SK-MEL-5 (cell line): ENCODE results near the gene HSPG2. TPM values are rescaled to one million over a fixed set of nuclear protein-coding genes. Genes with fewer than 3 reads are reported as not detected.

Experiments
- DNase-seq: peaks from one replicate; pipeline ENCODE4 v3.0.0-alpha.2; 2016; ENCODE audit warnings: low read depth, low spot score
- in situ Hi-C: cut with HindIII; loops from 2 replicates; pipeline ENCODE4 v1.10.0; 2016; ENCODE audit warnings: low sequenced_read_pairs, high pct_unique_total_duplicates, low pct_unique_long_range_greater_than_20kb
- total RNA-seq: library from RNA; depleted of rRNA; stranded (reverse); fragments of >200 nt; shearing (Covaris generic); gene quantifications from 2 replicates; pipeline ENCODE4 v1.2.3, GENCODE V29; 2014

Gene HSPG2
- total RNA-seq, 1 experiment from 2014 or later, result 7.2 TPM

- in situ Hi-C loops, result no loop called here
- DNase-seq, result no peak
Measured at GRCh38 chr1:21866707-21867043, 70.4 kb downstream of the HSPG2 start.

- no peak for DNase-seq
- in situ Hi-C loops, result no loop called here
Measured at GRCh38 chr1:21865943-21866706, 71.0 kb downstream of the HSPG2 start.

GRCh38 chr1:21865609-21865942 is 71.5 kb downstream of the HSPG2 start:
- in situ Hi-C loops, result no loop called here
- DNase-seq, result no peak

DNA sequence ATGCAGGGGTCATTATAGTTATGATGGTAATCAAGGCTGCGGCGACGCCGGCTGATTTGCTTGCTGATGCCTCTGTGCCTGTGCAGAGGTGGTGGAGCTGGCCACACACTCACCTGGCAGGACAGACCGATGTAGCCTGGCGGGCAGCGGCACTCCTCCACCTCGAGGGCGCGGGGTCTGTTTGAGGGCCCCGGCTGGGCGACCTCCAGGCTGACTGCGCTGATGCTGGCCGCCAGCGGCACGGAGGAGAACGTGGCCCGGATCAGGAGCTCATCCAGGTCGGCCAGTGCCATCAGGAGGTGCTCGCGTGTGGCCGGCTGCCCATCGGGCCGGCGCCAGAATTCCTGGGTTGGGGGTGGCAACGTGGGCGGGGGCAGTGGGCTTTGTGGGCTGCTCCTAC is 72.4 kb downstream of the HSPG2 start:
- no peak for DNase-seq
- in situ Hi-C loops, result no loop called here

GRCh38 chr1:21863981-21864380 is 73.1 kb downstream of the HSPG2 start:
- in situ Hi-C loops, result no loop called here
- no peak for DNase-seq

DNA sequence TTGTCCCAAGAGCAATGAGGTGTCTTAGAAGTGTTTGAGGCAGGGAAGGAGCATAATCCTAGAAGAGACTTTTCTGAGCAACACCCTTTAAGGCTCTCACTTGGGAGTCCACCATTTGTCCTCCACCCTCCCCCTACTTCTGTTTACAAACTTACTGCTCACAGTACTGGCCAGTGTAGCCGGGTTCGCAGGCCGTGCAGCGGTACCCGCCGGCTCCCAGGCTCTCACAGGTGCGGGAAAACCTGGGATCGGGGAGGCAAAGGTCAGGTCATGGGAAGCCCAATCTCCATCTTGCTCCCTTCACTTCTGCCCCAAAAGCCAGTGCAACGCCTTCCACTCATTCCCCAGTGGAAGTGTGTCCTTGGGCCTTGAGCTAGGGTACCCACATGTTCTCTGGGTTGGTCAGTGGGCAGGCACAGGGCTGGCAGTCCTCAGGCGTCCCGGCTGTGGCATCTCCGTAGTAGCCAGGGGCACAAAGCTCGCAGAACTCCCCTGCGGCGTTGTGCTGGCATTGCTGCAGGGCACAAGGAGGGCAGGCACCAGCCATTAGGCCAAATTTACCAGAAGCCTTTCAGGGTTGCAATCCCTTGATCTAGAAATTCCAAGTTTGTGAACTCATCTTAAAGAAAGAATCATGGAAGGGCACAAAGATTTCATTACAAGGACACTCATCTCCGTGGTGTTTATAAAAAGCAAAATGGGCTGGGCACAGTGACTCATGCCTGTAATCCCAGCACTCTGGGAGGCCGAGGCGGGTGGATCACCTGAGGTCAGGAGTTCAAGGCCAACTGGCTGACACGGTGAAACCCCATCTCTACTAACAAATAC is 75.3 kb downstream of the HSPG2 start:
- in situ Hi-C loops, result no loop called here
- DNase-seq, result no peak

- in situ Hi-C loops, result no loop called here
- DNase-seq, result no peak
Measured at GRCh38 chr1:21860971-21861370, 76.1 kb downstream of the HSPG2 start.

DNA sequence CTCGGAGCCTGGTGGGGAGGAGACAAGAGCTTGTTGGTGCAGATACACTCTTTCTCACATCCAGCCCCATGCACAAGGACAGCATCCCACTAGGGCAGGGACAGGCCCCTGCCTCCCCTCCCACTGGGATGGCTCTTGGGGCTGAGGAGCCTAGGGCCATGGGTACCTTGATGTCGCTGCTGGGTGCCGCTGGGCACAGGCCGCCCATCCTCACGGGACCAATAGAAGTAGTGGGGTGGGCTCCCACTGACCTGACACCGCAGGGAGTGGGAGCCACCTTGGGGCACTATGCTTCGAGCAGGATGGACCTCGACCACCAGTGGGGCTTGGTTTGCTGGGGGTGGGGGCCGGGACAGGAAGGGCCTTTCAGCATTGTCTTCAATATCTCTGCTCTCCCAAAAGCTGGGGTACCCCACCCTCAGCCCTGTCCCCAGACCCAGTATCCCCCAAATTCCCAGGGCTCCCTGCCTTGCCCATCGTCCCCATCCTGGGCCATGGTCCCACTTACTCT is 77.4 kb downstream of the HSPG2 start:
- in situ Hi-C loops, result no loop called here
- no peak for DNase-seq

DNA sequence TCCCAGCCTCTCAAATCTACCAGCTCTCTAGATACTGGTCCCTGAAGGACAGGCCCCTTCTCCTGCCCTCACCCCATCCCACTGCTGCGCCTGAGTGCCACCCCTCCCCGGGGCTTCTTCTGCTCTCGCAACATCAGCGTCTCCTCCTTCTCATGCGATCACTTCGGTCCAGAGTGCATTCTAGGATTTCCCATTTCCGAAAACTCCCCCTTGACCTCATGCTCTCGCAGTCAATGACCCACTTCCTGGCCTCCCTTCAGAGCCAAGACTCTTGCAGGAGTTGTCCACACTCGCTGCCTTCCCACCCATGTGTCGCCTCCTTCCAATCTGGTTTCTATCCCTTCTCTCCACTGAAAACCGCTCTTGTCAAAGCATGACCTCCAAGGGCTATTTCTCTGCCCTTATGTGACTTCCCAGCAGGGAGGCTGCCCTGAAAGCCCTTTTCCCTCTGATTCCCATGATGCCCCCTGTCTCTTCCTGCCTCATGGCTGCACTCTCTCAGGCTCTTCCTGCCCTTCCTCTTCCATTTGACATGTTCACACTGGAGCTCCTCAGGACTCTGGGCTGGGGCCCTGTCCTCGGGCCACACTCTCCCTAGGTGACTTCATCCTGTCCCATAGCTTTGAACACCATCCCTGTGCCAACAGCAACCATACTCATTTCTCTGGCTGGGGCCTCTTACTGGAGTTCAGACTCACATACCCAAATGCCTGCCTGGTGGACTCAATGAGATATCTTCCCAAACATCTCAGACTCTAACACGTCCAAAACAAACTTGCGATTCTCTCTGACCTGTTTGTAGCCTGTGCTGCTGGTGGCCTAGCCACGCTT is 79.1 kb downstream of the HSPG2 start:
- in situ Hi-C loops, result no loop called here
- DNase-seq, result no peak

GRCh38 chr1:21857142-21857839 is 79.8 kb downstream of the HSPG2 start:
- no peak for DNase-seq

GRCh38 chr1:21855257-21856096 is 81.6 kb downstream of the HSPG2 start:
- no peak for DNase-seq
- in situ Hi-C loops, result no loop called here

More at GRCh38 chr1:21857142-21857839, 79.8 kb downstream of the HSPG2 start:
- in situ Hi-C loops, result no loop called here

GRCh38 chr1:21854751-21855131 is 82.4 kb downstream of the HSPG2 start:
- in situ Hi-C loops, result no loop called here

DNA sequence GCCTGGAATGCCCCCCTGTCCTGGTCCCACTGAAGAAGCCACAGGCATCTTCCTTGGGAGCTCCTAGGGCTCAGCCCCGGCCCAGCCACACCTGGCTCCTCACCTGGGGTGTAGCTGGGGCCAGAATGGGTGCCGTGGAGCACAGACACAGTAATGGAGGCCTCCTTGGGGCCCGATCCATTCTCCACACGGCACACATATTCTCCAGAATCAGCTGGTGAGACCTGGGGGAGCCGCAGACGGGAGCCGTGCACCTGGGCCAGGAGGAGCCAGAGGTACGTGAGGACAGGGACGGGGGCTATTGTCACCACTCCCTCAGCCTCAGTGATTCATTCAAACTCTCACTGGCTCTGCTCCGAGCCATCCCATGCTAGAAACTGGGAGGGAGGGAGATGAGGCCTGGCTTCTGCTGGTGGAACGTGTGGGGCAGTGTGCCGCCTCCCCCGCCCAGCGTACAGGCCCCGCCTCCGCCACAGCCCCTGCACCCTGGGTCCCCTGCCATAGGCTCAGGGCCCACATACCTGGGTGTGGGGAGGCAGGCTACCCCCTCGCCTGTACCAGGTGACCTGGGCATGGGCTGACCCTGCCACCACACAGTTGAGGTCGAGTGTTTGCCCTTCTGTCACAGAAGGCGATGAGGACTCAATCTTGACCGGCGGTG is 82.9 kb downstream of the HSPG2 start:
- in situ Hi-C loops, result no loop called here

More at GRCh38 chr1:21854751-21855131, 82.4 kb downstream of the HSPG2 start:
- DNase-seq, result no peak

GRCh38 chr1:21853131-21853427 is 84.0 kb downstream of the HSPG2 start:
- in situ Hi-C loops, result no loop called here
- DNase-seq, result no peak

More for the DNA sequence above, 82.9 kb downstream of the HSPG2 start:
- DNase-seq, result no peak

DNA sequence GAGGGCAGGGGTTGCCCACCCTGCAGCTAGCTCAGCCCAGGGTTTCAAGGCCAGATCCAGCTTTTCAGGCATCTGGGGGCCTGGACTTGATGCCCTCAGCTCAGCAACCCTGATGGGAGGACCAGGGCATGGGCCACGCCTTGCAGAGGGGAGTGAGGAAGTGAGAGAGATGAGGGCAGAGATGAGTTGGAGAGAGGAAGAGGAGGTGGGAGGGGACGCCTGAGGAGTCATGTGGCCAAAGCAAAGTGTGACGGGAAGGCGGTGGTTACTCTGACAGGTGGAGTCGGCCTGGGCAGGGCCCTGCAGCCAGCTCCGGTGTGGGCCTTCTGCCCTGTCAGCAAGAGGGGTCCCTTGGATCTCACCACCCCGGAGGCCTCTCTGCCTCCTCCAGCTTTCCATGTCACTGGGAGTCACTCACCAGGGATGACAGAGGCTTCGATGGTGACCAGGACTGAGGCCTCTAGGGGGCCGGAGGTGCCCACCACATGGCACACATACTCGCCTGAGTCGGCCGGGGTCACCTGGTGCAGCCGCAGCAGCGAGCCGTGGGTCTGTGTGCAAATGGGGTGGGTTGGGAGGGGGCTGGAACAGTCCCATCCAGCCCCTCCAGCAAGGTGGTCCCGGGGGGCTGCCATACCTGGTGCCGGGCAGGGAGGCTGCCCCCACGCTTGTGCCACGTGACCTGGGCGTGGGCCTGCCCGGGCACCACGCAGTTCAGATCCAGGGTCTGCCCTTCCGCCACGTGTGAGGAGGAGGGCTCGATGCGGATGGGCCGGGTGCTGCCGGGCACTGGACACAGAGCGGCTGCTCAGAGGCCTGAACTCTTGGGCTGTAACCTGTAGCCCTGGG is 84.6 kb downstream of the HSPG2 start:
- DNase-seq, result no peak
- in situ Hi-C loops, result no loop called here
